Transverse colon (tissue), 4 donors: ENCODE results near the gene TBX5.

Experiments
- EP300 ChIP-seq: sonication (generic); formaldehyde crosslinking; IDR thresholded peaks from one replicate; pipeline ENCODE4 v1.6.1; 2017; ENCODE audit warnings: antibody characterized with exemption, low read depth
- POLR2A ChIP-seq: fragments of 450-650 bp; IDR thresholded peaks from one replicate; pipeline ENCODE4 v1.6.1; 2016; ENCODE audit warnings: antibody characterized with exemption, mild to moderate bottlenecking, moderate library complexity
- POLR2AphosphoS5 ChIP-seq, 3 donors: sonication (generic); formaldehyde crosslinking; IDR thresholded peaks; one replicate each; pipeline ENCODE4 v1.6.1; 2016; ENCODE audit warnings: antibody characterized with exemption in 3 of 3
- TF ChIP-seq, protein P1 (sequence below), 5 experiments: fragments of 200-600 bp in 3 of 5; fragments of 450-650 bp in 2 of 5; sonication (generic) in 3 of 5; IDR thresholded peaks; 1 replicate in 2 of 5; 2 replicates in 3 of 5; pipeline ENCODE4 v1.5.1; 2016 to 2017; ENCODE audit warnings: antibody characterized with exemption in 5 of 5, inconsistent platforms in 3 of 5, mild to moderate bottlenecking in 2 of 5, moderate library complexity in 1 of 5

DNA sequence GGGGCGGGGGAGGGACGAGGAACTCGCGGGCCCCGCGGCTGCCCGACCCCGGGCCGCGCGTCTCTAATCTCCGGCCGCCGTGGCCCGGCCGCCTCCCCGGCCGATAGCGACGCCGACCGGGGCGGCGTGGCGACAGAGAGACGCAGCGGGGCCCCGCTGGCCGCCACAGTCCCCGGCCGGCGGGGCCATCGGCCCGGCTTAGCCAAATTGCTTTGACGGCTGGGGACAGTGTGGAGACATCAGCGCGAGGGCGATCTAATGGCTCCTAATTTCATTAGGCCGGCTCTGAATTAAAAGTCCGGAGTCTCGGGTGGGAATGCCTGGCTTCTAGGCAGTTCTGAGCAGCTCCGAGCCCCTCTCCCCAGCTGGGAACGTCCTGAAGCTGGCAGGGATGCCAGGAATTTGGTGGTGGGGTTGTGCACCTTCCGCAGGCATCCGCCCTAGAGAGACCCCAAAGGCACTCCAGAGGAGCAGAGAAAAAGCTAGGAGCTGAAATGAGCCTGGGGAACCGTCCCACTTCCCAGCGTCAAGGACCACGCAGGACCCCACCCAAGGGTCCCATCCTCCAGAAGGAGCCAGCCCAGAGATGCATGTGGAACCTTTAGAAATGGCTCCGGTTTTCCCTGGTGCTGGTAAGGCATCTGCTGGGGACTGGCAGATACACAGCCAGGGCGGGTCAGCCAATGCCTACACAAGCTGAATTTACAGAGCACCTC is 9.6 kb downstream of the TBX5 start:
- TF ChIP-seq, protein P1, sequence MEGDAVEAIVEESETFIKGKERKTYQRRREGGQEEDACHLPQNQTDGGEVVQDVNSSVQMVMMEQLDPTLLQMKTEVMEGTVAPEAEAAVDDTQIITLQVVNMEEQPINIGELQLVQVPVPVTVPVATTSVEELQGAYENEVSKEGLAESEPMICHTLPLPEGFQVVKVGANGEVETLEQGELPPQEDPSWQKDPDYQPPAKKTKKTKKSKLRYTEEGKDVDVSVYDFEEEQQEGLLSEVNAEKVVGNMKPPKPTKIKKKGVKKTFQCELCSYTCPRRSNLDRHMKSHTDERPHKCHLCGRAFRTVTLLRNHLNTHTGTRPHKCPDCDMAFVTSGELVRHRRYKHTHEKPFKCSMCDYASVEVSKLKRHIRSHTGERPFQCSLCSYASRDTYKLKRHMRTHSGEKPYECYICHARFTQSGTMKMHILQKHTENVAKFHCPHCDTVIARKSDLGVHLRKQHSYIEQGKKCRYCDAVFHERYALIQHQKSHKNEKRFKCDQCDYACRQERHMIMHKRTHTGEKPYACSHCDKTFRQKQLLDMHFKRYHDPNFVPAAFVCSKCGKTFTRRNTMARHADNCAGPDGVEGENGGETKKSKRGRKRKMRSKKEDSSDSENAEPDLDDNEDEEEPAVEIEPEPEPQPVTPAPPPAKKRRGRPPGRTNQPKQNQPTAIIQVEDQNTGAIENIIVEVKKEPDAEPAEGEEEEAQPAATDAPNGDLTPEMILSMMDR (IDR thresholded peaks at IDR 0.05) = no peak
- TF ChIP-seq POLR2A (no peak), POLR2AphosphoS5 (IDR thresholded peaks at IDR 0.05) (no peak), EP300 (no peak)
